LNCAP (cell line): ENCODE data around the gene NASP.

ENCODE experiments used
- TF ChIP-seq, protein P1 (sequence below): fragments of 450-650 bp; IDR thresholded peaks from 2 replicates; pipeline ENCODE4 v1.5.1; 2017; ENCODE audit warnings: mild to moderate bottlenecking

Gene NASP

GRCh38 chr1:45545019-45545493, 38.8 kb upstream of the NASP start:
- TF ChIP-seq, protein P1, sequence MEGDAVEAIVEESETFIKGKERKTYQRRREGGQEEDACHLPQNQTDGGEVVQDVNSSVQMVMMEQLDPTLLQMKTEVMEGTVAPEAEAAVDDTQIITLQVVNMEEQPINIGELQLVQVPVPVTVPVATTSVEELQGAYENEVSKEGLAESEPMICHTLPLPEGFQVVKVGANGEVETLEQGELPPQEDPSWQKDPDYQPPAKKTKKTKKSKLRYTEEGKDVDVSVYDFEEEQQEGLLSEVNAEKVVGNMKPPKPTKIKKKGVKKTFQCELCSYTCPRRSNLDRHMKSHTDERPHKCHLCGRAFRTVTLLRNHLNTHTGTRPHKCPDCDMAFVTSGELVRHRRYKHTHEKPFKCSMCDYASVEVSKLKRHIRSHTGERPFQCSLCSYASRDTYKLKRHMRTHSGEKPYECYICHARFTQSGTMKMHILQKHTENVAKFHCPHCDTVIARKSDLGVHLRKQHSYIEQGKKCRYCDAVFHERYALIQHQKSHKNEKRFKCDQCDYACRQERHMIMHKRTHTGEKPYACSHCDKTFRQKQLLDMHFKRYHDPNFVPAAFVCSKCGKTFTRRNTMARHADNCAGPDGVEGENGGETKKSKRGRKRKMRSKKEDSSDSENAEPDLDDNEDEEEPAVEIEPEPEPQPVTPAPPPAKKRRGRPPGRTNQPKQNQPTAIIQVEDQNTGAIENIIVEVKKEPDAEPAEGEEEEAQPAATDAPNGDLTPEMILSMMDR: no peak

- TF ChIP-seq, protein P1: no peak
These were observed 38.1 kb upstream of the NASP start for GRCh38 chr1:45545553-45546310.

DNA sequence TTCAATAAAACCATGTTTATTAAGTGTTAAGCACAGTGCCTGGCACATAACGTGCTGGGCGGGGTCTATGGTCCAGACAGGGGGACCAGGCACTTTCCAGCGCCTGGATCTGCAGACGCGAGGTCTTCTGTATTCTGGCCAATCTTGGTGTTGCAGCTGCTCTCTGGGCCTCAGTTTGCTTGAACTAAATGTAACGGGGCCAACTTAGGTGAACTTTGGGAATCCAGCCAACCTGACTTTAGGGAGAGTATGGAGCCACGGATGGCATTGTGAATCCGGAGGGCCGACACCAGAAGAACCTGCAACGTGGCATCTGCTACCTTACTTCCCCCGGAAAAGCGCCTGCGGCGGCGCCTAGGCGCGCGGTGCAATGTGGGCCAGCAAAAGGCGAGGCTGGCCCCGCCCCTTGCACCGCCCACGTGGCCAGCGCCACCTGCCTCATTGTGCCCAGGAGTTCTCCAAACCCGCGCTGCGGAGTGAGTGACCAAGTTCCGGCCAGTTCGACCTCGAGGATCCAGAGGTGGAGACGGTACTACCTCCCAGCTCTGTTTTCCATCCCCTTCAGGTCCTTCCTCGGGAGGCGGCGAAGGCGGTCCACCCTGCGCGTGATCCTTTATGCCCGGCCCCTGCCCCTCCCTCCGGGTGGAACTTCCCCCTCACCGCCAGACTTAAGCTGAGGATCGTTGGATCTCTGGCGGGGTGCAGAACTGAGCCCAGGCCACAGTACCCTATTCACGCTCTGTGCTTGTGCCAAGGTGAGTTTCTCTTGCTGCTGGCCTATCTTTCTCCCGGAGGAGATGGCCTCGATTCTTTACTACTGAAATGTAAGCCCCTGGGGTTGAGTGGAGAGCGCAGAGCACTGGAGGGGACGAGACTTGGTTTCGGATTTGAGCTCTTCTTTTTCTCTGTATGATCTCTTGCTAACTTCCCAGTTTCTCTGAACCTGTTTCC, 33.2 kb upstream of the NASP start, which contains the start of gene AKR1A1:
AKR1A1 (plus strand) TSS at position 426 of the 951 bp plus-strand sequence. CDS start 10,969 bp downstream, outside the sequence.
- TF ChIP-seq, protein P1: no peak

GRCh38 chr1:45551684-45552083, 32.2 kb upstream of the NASP start:
- TF ChIP-seq, protein P1: no peak

DNA sequence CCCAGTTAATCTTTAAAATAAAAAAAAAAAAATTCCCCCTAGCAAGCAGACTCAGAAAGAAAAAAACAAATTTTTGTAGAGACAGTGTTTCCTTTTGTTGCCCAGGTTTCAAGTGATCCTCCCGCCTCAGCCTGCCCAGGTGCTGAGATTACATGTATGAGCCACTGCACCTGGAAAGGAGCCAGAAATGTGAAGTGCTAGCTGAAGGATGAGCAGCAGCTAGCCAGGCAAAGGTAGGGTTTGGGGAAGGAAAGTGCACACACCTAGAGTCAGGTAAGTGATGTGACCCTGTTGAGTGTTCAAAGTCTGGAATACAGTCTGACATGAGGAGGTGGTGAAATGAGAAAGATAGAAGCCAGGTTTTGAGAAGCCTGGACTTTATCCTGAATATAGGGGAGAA, 31.5 kb upstream of the NASP start:
- TF ChIP-seq, protein P1: no peak

DNA sequence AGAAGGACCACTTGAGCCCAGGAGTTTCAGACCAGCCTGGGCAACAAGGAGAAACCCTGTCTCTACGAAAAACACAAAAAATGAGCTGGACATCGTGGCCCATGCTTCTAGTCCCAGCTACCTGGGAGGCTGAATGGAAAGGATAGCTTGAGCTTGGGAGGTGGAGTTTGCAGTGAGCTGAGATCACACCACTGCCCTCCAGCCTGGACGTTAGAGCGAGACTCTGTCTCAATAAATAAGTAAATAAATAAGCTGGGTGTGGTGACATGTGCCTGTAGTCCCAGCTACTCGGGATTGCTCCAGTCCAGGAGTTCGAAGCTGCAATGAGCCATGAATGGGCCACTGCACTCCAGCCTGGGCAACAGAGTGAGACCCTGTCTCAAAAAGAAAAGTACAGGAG, 29.6 kb upstream of the NASP start:
- TF ChIP-seq, protein P1: no peak

DNA sequence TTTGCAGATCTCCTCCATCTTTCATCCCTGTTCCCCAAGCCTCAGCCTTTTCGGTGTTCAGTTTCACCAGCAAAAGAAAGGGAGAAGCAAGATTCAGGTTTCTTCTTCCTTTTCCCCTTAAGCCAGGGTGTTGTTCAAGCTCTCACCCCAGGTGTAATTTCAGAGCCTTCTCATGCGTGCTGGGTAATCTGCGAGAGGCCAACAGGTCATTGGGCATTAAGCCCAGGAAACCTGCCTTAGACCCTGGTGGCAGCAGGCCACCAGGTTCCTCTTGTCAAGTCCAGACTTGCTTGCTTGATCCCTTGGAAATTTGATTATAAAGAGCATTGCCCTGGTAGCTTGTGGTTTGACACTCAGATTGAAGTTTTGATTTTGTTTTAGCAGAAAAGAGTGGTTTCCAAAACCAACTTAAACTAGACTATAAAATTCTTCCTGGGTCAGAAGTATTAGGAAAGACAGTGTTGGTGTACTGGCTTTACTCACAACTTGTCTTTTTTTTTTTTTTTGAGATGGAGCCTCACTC, 26.4 kb upstream of the NASP start:
- TF ChIP-seq, protein P1: no peak
